C4-2B (cell line): ENCODE results near the gene ZNF488.

Experiments
- CTCF ChIP-seq: fragments of 450-650 bp; conservative IDR thresholded peaks from 2 replicates; pipeline ENCODE4 v1.5.1; 2017; ENCODE audit warnings: mild to moderate bottlenecking
- ZFX ChIP-seq: fragments of 450-650 bp; IDR thresholded peaks from 2 replicates; pipeline ENCODE4 v1.6.1; 2017

GRCh38 chr10:47339759-47340607 lies 44.1 kb downstream of the ZNF488 start:
- TF ChIP-seq CTCF, result no peak
- no peak for TF ChIP-seq ZFX
